GM12878 (cell line): ENCODE data around the gene MFSD6. TPM values are rescaled to one million over a fixed set of nuclear protein-coding genes. Genes with fewer than 3 reads are reported as not detected.

Source experiments
- ATAC-seq: fragments of 200-7000 bp; cut with Tn5 transposase; 3 replicates; pipeline ENCODE4 v1.9.1; 2020; ENCODE audit warnings: mild to moderate bottlenecking, moderate library complexity
- BruUV-seq: library from RNA; stranded (reverse); fragments of 400-500 nt; replicated peaks from 2 replicates; lab custom pipeline; 2021; lab: Mats Ljungman, UMichigan
- CTCF ChIA-PET: fragments of 300-600 bp; sonication (Branson Sonifier 250); formaldehyde crosslinking; extraction: SDS; loops from one replicate; lab custom pipeline; 2021; ENCODE audit warnings: inconsistent platforms; lab: Yijun Ruan, JAX
- POLR2A ChIA-PET: fragments of 350-600 bp; formaldehyde crosslinking; extraction: SDS; loops from one replicate; lab custom pipeline; 2021; ENCODE audit warnings: inconsistent platforms; lab: Charles Lee
- RAD21 ChIA-PET: fragments of 300-600 bp; sonication (Branson Sonifier 250); formaldehyde crosslinking; loops from one replicate; lab custom pipeline; 2023; ENCODE audit warnings: antibody characterized with exemption; ENCODE audit not compliant: unreplicated experiment; lab: Charles Lee
- SMC1A ChIA-PET: fragments of 300-600 bp; sonication (Branson Sonifier 250); formaldehyde crosslinking; loops from one replicate; lab custom pipeline; 2023; ENCODE audit not compliant: unreplicated experiment, uncharacterized antibody; lab: Charles Lee
- DNase-seq: peaks from one replicate; pipeline ENCODE4 v3.0.0-alpha.2; 2011; ENCODE audit warnings: low read depth, low spot score
- FAIRE-seq: peaks from 3 replicates; lab custom pipeline; 2011; peaks lifted over from hg19 to GRCh38; lab: Jason Lieb, UNC
- H2AFZ ChIP-seq: 2 replicates; pipeline ENCODE4 v1.6.0; 2011; ENCODE audit warnings: low read depth, low read length, control low read depth; ENCODE audit not compliant: control insufficient read depth
- H3K27ac ChIP-seq: 2 replicates; pipeline ENCODE4 v1.5.1; 2011; ENCODE audit warnings: control low read depth; ENCODE audit not compliant: control insufficient read depth, insufficient read depth
- H3K27me3 ChIP-seq, 2 experiments: replicated peaks in 1 of 2; 2 replicates each; pipeline versions ENCODE4 v1.6.0 to v1.6.1; 2011; ENCODE audit warnings: low read length in 1 of 2; ENCODE audit not compliant: control insufficient read depth in 2 of 2, insufficient read depth in 2 of 2
- H3K36me3 ChIP-seq, 2 experiments: 2 replicates each; pipeline ENCODE4 v1.5.1; 2011; ENCODE audit warnings: low read length in 1 of 2; ENCODE audit not compliant: control insufficient read depth in 2 of 2, insufficient read depth in 2 of 2
- H3K4me1 ChIP-seq: 2 replicates; pipeline ENCODE4 v1.6.1; 2011; ENCODE audit warnings: mild to moderate bottlenecking, low read length, moderate library complexity, mixed read lengths; ENCODE audit not compliant: control insufficient read depth, insufficient read depth
- H3K4me2 ChIP-seq: 2 replicates; pipeline ENCODE4 v1.6.0; 2011; ENCODE audit warnings: control low read depth; ENCODE audit not compliant: control insufficient read depth, insufficient read depth
- H3K4me3 ChIP-seq: fragments of 200-600 bp; sonication (generic); 2 replicates; pipeline ENCODE4 v1.5.1; 2016
- H3K79me2 ChIP-seq: 2 replicates; pipeline ENCODE4 v1.6.0; 2011; ENCODE audit warnings: low read length; ENCODE audit not compliant: control insufficient read depth, insufficient read depth
- H3K9ac ChIP-seq: 2 replicates; pipeline ENCODE4 v1.8.0; 2011; ENCODE audit warnings: low read length, control low read depth, mixed read lengths; ENCODE audit not compliant: control insufficient read depth, insufficient read depth
- H3K9me3 ChIP-seq: replicated peaks from 3 replicates; pipeline ENCODE4 v1.5.1; 2011; ENCODE audit warnings: mild to moderate bottlenecking, low read length; ENCODE audit not compliant: control insufficient read depth, insufficient read depth
- H4K20me1 ChIP-seq: 2 replicates; pipeline ENCODE4 v1.6.0; 2011; ENCODE audit not compliant: control insufficient read depth, insufficient read depth
- CEBPZ ChIP-seq: fragments of 150-350 bp; IDR thresholded peaks from 2 replicates; pipeline ENCODE4 v1.6.1; 2016; ENCODE audit warnings: low read depth, low read length
- CREB1 ChIP-seq: IDR thresholded peaks from 2 replicates; pipeline ENCODE4 v1.6.1; 2012; ENCODE audit warnings: low read depth, mild to moderate bottlenecking, inconsistent platforms
- EP300 ChIP-seq, 2 experiments: fragments of 150-350 bp in 1 of 2; IDR thresholded peaks; 2 replicates each; pipeline ENCODE4 v1.6.1; 2011 to 2012; ENCODE audit warnings: low read depth in 2 of 2, low read length in 2 of 2, borderline replicate concordance in 1 of 2, improper control_type of control experiment in 1 of 2, inconsistent platforms in 1 of 2; ENCODE audit not compliant: control insufficient read depth in 1 of 2
- FOXK2 ChIP-seq: fragments of 450-650 bp; IDR thresholded peaks from 2 replicates; pipeline ENCODE4 v1.6.1; 2017; ENCODE audit warnings: mild to moderate bottlenecking, moderate library complexity
- LARP7 ChIP-seq: fragments of 450-650 bp; IDR thresholded peaks from 2 replicates; pipeline ENCODE4 v1.6.1; 2017; ENCODE audit warnings: mild to moderate bottlenecking
- NR2C2 ChIP-seq: IDR thresholded peaks from 2 replicates; pipeline ENCODE4 v1.6.1; 2011; ENCODE audit warnings: borderline replicate concordance, low read depth; ENCODE audit not compliant: control insufficient read depth, insufficient read length
- RELB ChIP-seq: fragments of 450-650 bp; IDR thresholded peaks from 2 replicates; pipeline ENCODE4 v1.6.1; 2017; ENCODE audit warnings: low read depth, mild to moderate bottlenecking, moderate library complexity
- SIN3A ChIP-seq: IDR thresholded peaks from 2 replicates; pipeline ENCODE4 v1.6.1; 2012; ENCODE audit warnings: low read depth, low read length, improper control_type of control experiment
- SKIL ChIP-seq: fragments of 450-650 bp; IDR thresholded peaks from 2 replicates; pipeline ENCODE4 v1.6.1; 2017; ENCODE audit warnings: mild to moderate bottlenecking, low read depth, inconsistent platforms; ENCODE audit not compliant: poor library complexity, severe bottlenecking
- SUPT20H ChIP-seq: IDR thresholded peaks from 2 replicates; pipeline ENCODE4 v1.6.1; 2011; ENCODE audit warnings: low read depth, mild to moderate bottlenecking, low read length, moderate library complexity, borderline replicate concordance; ENCODE audit not compliant: control insufficient read depth
- ZBTB4 ChIP-seq: fragments of 450-650 bp; formaldehyde crosslinking; IDR thresholded peaks from 2 replicates; pipeline ENCODE4 v1.4.0; 2022; ENCODE audit warnings: mild to moderate bottlenecking, moderate library complexity
- ZNF217 ChIP-seq: fragments of 450-650 bp; IDR thresholded peaks from 2 replicates; pipeline ENCODE4 v1.6.1; 2017; ENCODE audit warnings: antibody characterized with exemption, mild to moderate bottlenecking
- ZZZ3 ChIP-seq: IDR thresholded peaks from 2 replicates; pipeline ENCODE4 v1.6.1; 2011; ENCODE audit warnings: low read depth; ENCODE audit not compliant: control insufficient read depth, insufficient read length
- WGBS: methylation state at CpG from one replicate; pipeline ENCODE4 v1.1.6; 2016; ENCODE audit warnings: low lambda C conversion rate; ENCODE audit not compliant: insufficient replicate concordance, insufficient coverage; ENCODE audit errors: missing lambda C conversion rate; 5-methylcytosine and 5-hydroxymethylcytosine counted together
- in situ Hi-C: fragments of 300-500 bp; cut with MboI; formaldehyde crosslinking; loops from 9 replicates; pipeline ENCODE4 v1.14.3; 2018; ENCODE audit warnings: mixed read lengths
- intact Hi-C: fragments of 100-400 bp; cut with micrococcal nuclease; formaldehyde crosslinking; loops from one replicate; pipeline ENCODE4 v1.14.2; 2022; ENCODE audit not compliant: unreplicated experiment
- polyA plus RNA-seq, 11 experiments: library from polyadenylated mRNA; depleted of rRNA in 4 of 11; unstranded in 6 of 11; stranded (reverse) in 5 of 11; fragments of >200 nt; fragmentation: Nextera tagmentation in 4 of 11; fragmentation: Illumina TruSeq in 1 of 11; extraction: Ambion mirVana in 4 of 11; extraction: Trizol in 1 of 11; gene quantifications; 1 replicate in 1 of 11; 2 replicates in 10 of 11; pipeline versions ENCODE4 v1.2.1 to v1.2.3, GENCODE V29; 2011 to 2016; ENCODE audit warnings: inconsistent platforms in 2 of 11, missing spikeins in 2 of 11, low read depth in 1 of 11
- total RNA-seq, 4 experiments: library from RNA; depleted of rRNA in 3 of 4; stranded (reverse); fragments of >200 nt in 3 of 4; fragmentation: Illumina TruSeq in 1 of 4; extraction: Trizol in 1 of 4; gene quantifications; 2 replicates each; pipeline versions ENCODE4 v1.2.1 to v1.2.3, GENCODE V29; 2013 to 2021

Gene MFSD6
- total and polyA plus RNA-seq, 10 of the 15 experiments (the other 5 are each of a cell fraction or from before 2014, with no cell fraction given) = 6.7 to 42.6 (median 24.2) TPM

GRCh38 chr2:190380962-190381412 lies 27.2 kb upstream of the MFSD6 start:
- no peak for FAIRE-seq
- Histone ChIP-seq H3K4me1 (no peaks in the 10 kb centered on the region), H3K36me3 (no peaks in the 10 kb centered on the region), H3K27ac (no peak overlapping the region), H3K9ac (no peak overlapping the region), H3K9me3 (no peaks in the 10 kb centered on the region), H3K79me2 (no peaks in the 10 kb centered on the region), H3K4me2 (no peak overlapping the region), H3K27me3 (no peaks in the 10 kb centered on the region), H3K4me3 (no peak overlapping the region), H4K20me1 (no peaks in the 10 kb centered on the region), H2AFZ (no peak overlapping the region)
- POLR2A ChIA-PET = no interaction called here
- no peak for DNase-seq
- intact Hi-C loops (loop anchor here (5.0 kb wide), 1 partner anchor 246 kb away; no protein-coding TSS in a partner anchor), in situ Hi-C loops (loop anchor here (5.0 kb wide), 1 partner anchor 421 kb away; no protein-coding TSS in a partner anchor)
- RAD21 ChIA-PET = interaction anchor here (0.7 to 1.8 kb wide), 2 partner anchors 132 to 298 kb away, joined by 3 to 8 read pairs; no protein-coding TSS in a partner anchor
- WGBS = 61% methylated on average over 5 of the region's 5 CpGs
- CTCF ChIA-PET = interaction anchor here (1.1 to 2.4 kb wide), 5 partner anchors 11 to 420 kb away, joined by 3 to 9 read pairs (median 3); no protein-coding TSS in a partner anchor
- BruUV-seq = no TSS peak
- ATAC-seq = no peak
- SMC1A ChIA-PET = interaction anchor here (0.6 to 1.5 kb wide), 14 partner anchors 12 to 423 kb away, joined by 3 to 5 read pairs (median 3); no protein-coding TSS in a partner anchor
- TF ChIP-seq LARP7 (no peak), CEBPZ (no peak), SKIL (no peak), ZZZ3 (no peak), ZBTB4 (CRISPR knock-in tag) (no peak), CREB1 (no peak), EP300 (IDR thresholded peaks at IDR 0.05; ENCODE audit: borderline replicate concordance in 1 of 2, control insufficient read depth in 1 of 2, low read depth in 2 of 2, low read length in 2 of 2) (no peak), FOXK2 (no peak), SUPT20H (no peak), ZNF217 (no peak), RELB (no peak), SIN3A (no peak), NR2C2 (no peak)
